Measurements from ENCODE around the gene ETHE1. TPM values are rescaled to one million over a fixed set of nuclear protein-coding genes. Genes with fewer than 3 reads are reported as not detected.

The ETHE1 gene
- total and polyA plus RNA-seq, 2 of the 8 experiments (the other 6 are each of a cell fraction or from before 2014, with no cell fraction given): 19.9 to 96.0 TPM

- Histone ChIP-seq H2BK5ac (ENCODE audit: low read depth, low read length) (no peak overlapping the region), H3K14ac (ENCODE audit: insufficient read length) (no peak overlapping the region), H2BK20ac (ENCODE audit: low read length) (no peak overlapping the region), H2BK120ac (replicated peaks; ENCODE audit: low read depth, low read length) (no peak overlapping the region), H3K79me2 (ENCODE audit: control insufficient read depth in 1 of 2, insufficient read depth in 2 of 2, low read length in 2 of 2) (no peaks in the 10 kb centered on the region), H3K36me3 (ENCODE audit: control insufficient read depth in 2 of 4, insufficient read depth in 4 of 4, low read length in 3 of 4) (no peaks in the 10 kb centered on the region), H2BK15ac (ENCODE audit: low read length) (no peak overlapping the region; the same call in 1 of the 2 replicates), H2BK12ac (ENCODE audit: low read depth, low read length) (no peak overlapping the region), H2AK5ac (ENCODE audit: low read depth, low read length) (no peak overlapping the region), H3K56ac (replicated peaks; ENCODE audit: insufficient read length, low read depth, low read length) (no peak overlapping the region), H2AFZ (ENCODE audit: low read length) (no peak overlapping the region), H3K23me2 (ENCODE audit: low read depth, low read length) (peaks cover 15% of the 10 kb centered on the region), H4K8ac (ENCODE audit: extremely low read depth, insufficient read depth, low read length) (no peak overlapping the region), H3K18ac (ENCODE audit: extremely low read depth, low read length) (no peak overlapping the region), H3K4ac (replicated peaks; ENCODE audit: insufficient read length, low read depth, low read length) (no peak overlapping the region), H3K4me3 (ENCODE audit: extremely low read depth in 1 of 4, insufficient read depth in 2 of 4, low read depth in 3 of 4, low read length in 4 of 4) (peak overlapping the region; percentile 64 to 92 (median 74); a peak in 7 of 8 replicates), H3K23ac (ENCODE audit: insufficient read length) (no peak overlapping the region), H3K9me3 (ENCODE audit: insufficient read depth in 2 of 2, low read depth in 1 of 2, low read length in 1 of 2) (no peaks in the 10 kb centered on the region; a peak in 1 of 4 replicates), H4K20me1 (replicated peaks in 1 of 2; ENCODE audit: control insufficient read depth in 1 of 2, insufficient read depth in 2 of 2, low read length in 2 of 2) (peaks cover 0 to 1% of the 10 kb centered on the region in 2 experiments), H3K27me3 (replicated peaks in 1 of 4; ENCODE audit: control insufficient read depth in 3 of 4, extremely low read depth in 1 of 4, insufficient read depth in 3 of 4, low read length in 3 of 4) (peaks cover 2 to 14% (median 10%) of the 10 kb centered on the region in 4 experiments), H3K9ac (replicated peaks in 1 of 4; ENCODE audit: extremely low read depth in 1 of 4, low read depth in 3 of 4, low read length in 3 of 4) (peak overlapping the region in 1 of 4 experiments; percentile 7; a peak in 1 of 7 replicates), H3K79me1 (ENCODE audit: low read depth, low read length) (no peaks in the 10 kb centered on the region), H4K5ac (ENCODE audit: insufficient read length, low read depth, low read length) (no peak overlapping the region), H3K4me1 (replicated peaks in 1 of 4; ENCODE audit: control insufficient read depth in 3 of 4, insufficient read depth in 4 of 4, low read length in 3 of 4) (peaks cover 0 to 11% (median 5%) of the 10 kb centered on the region in 4 experiments; a peak in 6 of 7 replicates), H3K4me2 (ENCODE audit: insufficient read depth in 1 of 2, low read depth in 2 of 2, low read length in 2 of 2) (peak overlapping the region; percentile 80 to 82), H4K91ac (replicated peaks; ENCODE audit: insufficient read length, low read length) (no peak overlapping the region), H3K27ac (ENCODE audit: low read depth, low read length) (no peak overlapping the region)
- POLR2A ChIA-PET (ENCODE audit: partially characterized antibody): interaction anchor here (0.6 to 1.5 kb wide), 7 partner anchors 7 to 1662 kb away, joined by 3 to 4 read pairs (median 3); partner anchors contain the start of gene ZNF575
- CTCF ChIA-PET (ENCODE audit: partially characterized antibody): interaction anchor here (0.5 to 10.0 kb wide), 12 partner anchors 10 to 297 kb away, joined by 3 to 192 read pairs (median 4); partner anchors contain the start of genes LYPD3 and PHLDB3
- FAIRE-seq (no peak), DNase-seq (ENCODE audit: low read depth in 1 of 2, low spot score in 2 of 2) (peak in 1 of 2 experiments; percentile 63)
- 27% methylated on average over 12 of the region's 12 CpGs; no CpG with 5 or more reads in 1 of the 2 experiments for WGBS, 2 experiments (ENCODE audit: extremely low coverage in 1 of 2, insufficient coverage in 1 of 2, insufficient read length in 1 of 2, insufficient replicate concordance in 2 of 2, low coverage in 1 of 2, low lambda C conversion rate in 2 of 2, missing lambda C conversion rate in 1 of 2)
- TF ChIP-seq PHF8 (conservative IDR thresholded peaks at IDR 0.05; ENCODE audit: low read depth, low read length): no peak
- no peak for TF ChIP-seq NRF1 (IDR thresholded peaks at IDR 0.05; ENCODE audit: low read depth, low read length)
- peak; percentile 56; the same call in 1 of the 2 replicates for TF ChIP-seq EGR1 (IDR thresholded peaks at IDR 0.05; ENCODE audit: borderline replicate concordance, low read depth, low read length)
- no peak for TF ChIP-seq EP300 (IDR thresholded peaks at IDR 0.05; ENCODE audit: borderline replicate concordance in 1 of 2, low read depth in 2 of 2, low read length in 2 of 2)
- TF ChIP-seq E2F6 (IDR thresholded peaks at IDR 0.05): no peak
- TF ChIP-seq BACH1 (IDR thresholded peaks at IDR 0.05; ENCODE audit: low read length): no peak
- TF ChIP-seq JUN (IDR thresholded peaks at IDR 0.05; ENCODE audit: low read depth, low read length): no peak
- peak; percentile 30 for TF ChIP-seq KDM4A (IDR thresholded peaks at IDR 0.05; ENCODE audit: low read depth, low read length, severe bottlenecking)
- no peak for TF ChIP-seq ZNF274 (IDR thresholded peaks at IDR 0.05; ENCODE audit: borderline replicate concordance, extremely low read depth, low read length)
- TF ChIP-seq JUND (IDR thresholded peaks at IDR 0.05; ENCODE audit: low read length): no peak
Observed at GRCh38 chr19:43524922-43525835, 1.8 kb downstream of the ETHE1 start.

All from H1 (cell line).